Mucosa of rectum (tissue), 2 donors: ENCODE results near the gene ELFN2.

ENCODE experiments used
- H3K27ac ChIP-seq, 2 donors: one replicate each; pipeline ENCODE4 v1.7.0; 2013; ENCODE audit warnings: inconsistent platforms in 2 of 2, low read depth in 2 of 2, low read length in 2 of 2
- H3K27me3 ChIP-seq, 2 donors: one replicate each; pipeline ENCODE4 v1.7.0; 2013; ENCODE audit warnings: low read length in 2 of 2; ENCODE audit not compliant: control insufficient read depth in 2 of 2, insufficient read depth in 2 of 2
- H3K36me3 ChIP-seq, 2 donors: one replicate each; pipeline ENCODE4 v1.7.0; 2013; ENCODE audit warnings: low read length in 2 of 2; ENCODE audit not compliant: control insufficient read depth in 2 of 2, insufficient read depth in 2 of 2
- H3K4me1 ChIP-seq, 2 donors: one replicate each; pipeline ENCODE4 v1.7.0; 2013; ENCODE audit warnings: low read length in 2 of 2, mild to moderate bottlenecking in 1 of 2; ENCODE audit not compliant: control insufficient read depth in 2 of 2, insufficient read depth in 2 of 2
- H3K4me3 ChIP-seq, 2 donors: one replicate each; pipeline ENCODE4 v1.7.0; 2013; ENCODE audit warnings: low read length in 2 of 2
- H3K9ac ChIP-seq, 2 donors: one replicate each; pipeline ENCODE4 v1.7.0; 2013; ENCODE audit warnings: low read length in 2 of 2, low read depth in 1 of 2, mild to moderate bottlenecking in 1 of 2
- H3K9me3 ChIP-seq, 2 donors: one replicate each; pipeline ENCODE4 v1.7.0; 2013; ENCODE audit warnings: low read length in 2 of 2; ENCODE audit not compliant: control insufficient read depth in 2 of 2
- donor health status: healthy.
- donor health status: Normal muscosa, but diverticular disease.

Gene ELFN2

DNA sequence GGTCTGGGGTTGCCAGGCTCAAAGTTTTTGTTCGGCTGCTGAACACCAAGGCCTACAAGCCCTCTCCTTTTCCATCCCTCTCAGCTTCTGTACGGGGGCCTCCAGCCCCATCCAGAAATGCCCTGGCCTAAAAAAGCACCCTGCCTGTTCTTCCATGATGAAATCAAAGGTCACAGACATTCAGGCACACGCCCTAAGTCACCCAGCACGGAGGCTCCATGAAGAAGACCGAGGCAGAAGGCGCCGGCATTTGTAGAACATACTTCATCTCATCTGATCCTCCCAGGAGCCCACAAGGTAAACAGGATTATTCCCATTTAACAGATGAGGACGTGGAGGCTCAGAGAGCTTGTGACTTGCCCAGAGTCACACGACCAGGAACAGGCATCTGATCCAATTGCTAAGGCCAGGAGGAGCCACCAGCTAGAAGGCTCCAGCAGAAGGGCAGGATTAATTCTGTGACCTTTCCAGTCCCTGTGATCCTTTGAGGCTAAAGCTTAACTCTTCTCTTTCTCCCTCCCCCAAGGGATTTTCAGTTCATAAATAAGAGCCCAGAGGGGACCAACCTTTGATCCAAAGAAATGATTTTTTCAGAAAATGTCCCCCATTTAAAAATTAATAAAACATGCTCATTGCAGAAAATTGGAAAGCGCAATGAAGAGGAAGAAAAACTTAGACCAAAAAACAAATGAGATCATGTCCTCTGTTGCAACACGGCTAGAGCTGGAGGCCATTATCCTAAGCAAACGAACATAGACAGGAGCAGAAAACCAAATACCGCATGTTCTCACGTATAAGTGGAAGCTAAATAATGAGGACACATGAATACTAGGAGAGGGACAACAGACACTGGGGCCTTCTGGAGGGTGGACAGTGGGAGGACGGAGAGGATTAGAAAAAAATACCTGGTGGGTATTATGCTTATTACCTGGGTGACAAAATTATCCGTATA is 106.3 kb downstream of the ELFN2 start:
- Histone ChIP-seq H3K36me3 (no peaks in the 10 kb centered on the region), H3K27me3 (peaks cover 10 to 18% of the 10 kb centered on the region in 2 donors), H3K9me3 (no peaks in the 10 kb centered on the region), H3K27ac (no peak overlapping the region), H3K9ac (no peak overlapping the region), H3K4me1 (peaks cover 9% of the 10 kb centered on the region in 2 donors), H3K4me3 (no peak overlapping the region)

DNA sequence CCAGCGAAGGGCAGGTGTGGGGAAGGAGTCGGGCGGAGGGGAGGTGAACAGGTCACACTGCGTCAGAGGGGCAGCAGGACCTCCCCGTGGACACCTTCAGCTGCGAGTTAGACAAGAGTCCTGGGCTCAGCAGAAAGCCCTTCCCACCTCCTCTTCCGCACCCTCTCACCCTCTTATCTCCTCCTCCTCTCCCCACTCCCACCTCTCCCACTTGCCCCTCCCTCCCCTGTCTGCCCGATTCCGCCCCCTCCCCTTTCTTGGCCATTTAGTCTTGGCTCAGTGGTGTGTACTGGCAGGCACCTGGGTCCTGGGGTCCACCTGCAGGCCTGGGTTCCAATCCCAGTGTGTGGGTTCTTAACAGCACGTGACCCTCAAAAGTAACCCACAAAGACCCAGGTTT is 107.8 kb downstream of the ELFN2 start:
- peaks cover 7 to 8% of the 10 kb centered on the region in 2 donors for H3K4me1 ChIP-seq
- H3K9me3 ChIP-seq: no peaks in the 10 kb centered on the region
- H3K27me3 ChIP-seq: peaks cover 4 to 11% of the 10 kb centered on the region in 2 donors
- no peak overlapping the region for H3K27ac ChIP-seq
- no peak overlapping the region for H3K4me3 ChIP-seq
- H3K9ac ChIP-seq: no peak overlapping the region
- H3K36me3 ChIP-seq: no peaks in the 10 kb centered on the region

DNA sequence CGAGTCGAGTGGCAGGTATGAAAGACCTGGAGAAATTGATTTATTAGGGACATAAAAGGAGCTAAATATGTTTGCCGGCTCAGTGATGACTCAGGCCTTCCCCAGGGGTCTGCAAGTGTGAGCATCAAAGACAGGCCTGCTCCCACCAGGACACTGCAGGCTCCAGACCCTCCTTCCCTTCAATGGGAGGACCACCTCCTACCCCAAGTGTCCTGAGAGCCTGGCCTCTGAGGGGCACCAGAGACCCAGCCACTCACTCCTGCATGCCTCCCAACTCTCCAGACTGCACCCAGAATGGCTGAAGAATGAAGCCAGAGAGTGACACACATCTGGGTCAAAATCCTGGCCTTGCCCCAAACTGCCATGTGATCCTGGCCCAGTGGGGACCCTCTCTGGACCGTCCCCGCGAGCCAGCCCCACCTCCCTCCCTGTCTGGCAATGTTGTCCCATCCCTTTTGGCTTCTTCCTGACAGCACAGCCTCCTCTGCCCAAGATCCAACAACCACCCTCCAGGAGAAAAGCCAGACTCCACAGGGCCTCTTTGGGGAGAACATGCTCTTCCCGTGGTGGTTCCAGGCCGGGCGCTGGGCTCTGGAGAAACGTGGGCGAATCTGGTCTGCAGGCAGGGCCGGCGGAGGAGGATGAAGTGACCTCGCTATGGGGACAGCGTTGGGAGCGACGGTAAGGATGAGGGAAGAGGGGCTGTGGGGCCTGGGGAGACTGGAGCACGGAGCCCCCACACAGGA is 108.7 kb downstream of the ELFN2 start:
- Histone ChIP-seq H3K27ac (no peak overlapping the region), H3K36me3 (no peaks in the 10 kb centered on the region), H3K27me3 (peaks cover 0 to 8% of the 10 kb centered on the region in 2 donors), H3K9me3 (no peaks in the 10 kb centered on the region), H3K4me3 (no peak overlapping the region), H3K4me1 (no peaks in the 10 kb centered on the region), H3K9ac (no peak overlapping the region)
